Peyer's patch (tissue), 4 donors: Measurements from ENCODE around the gene PROM2. TPM values are rescaled to one million over a fixed set of nuclear protein-coding genes. Genes with fewer than 3 reads are reported as not detected.

Experiments used
- DNase-seq, 3 donors: peaks; one replicate each; pipeline ENCODE4 v3.0.0-alpha.2; 2017 to 2019
- H3K27ac ChIP-seq, 4 donors: fragments of 200-600 bp; sonication (generic); one replicate each; pipeline ENCODE4 v1.5.1; 2016 to 2019
- H3K27me3 ChIP-seq, 2 donors: fragments of 200-600 bp; sonication (generic); one replicate each; pipeline ENCODE4 v1.5.1; 2019
- H3K36me3 ChIP-seq, 3 donors: fragments of 200-600 bp; sonication (generic); one replicate each; pipeline ENCODE4 v1.5.1; 2016 to 2019
- H3K4me1 ChIP-seq, 4 donors: fragments of 200-600 bp; sonication (generic); one replicate each; pipeline ENCODE4 v1.5.1; 2016 to 2019
- H3K4me3 ChIP-seq, 4 donors: fragments of 200-600 bp; sonication (generic); 1 replicate in 3 of 4; 2 replicates in 1 of 4; pipeline ENCODE4 v1.5.1; 2016 to 2019; ENCODE audit warnings: mild to moderate bottlenecking in 1 of 4
- H3K9me3 ChIP-seq, 4 donors: fragments of 200-600 bp; sonication (generic); one replicate each; pipeline ENCODE4 v1.5.1; 2016 to 2019; ENCODE audit warnings: mild to moderate bottlenecking in 1 of 4
- POLR2A ChIP-seq, 2 donors: fragments of 450-650 bp; IDR thresholded peaks; one replicate each; pipeline ENCODE4 v1.5.1; 2017; ENCODE audit warnings: antibody characterized with exemption in 2 of 2, mild to moderate bottlenecking in 2 of 2, moderate library complexity in 2 of 2
- total RNA-seq, 4 donors: library from RNA; depleted of rRNA; stranded (reverse); fragments of >200 nt; gene quantifications; one replicate each; pipeline ENCODE4 v1.1.0, GENCODE V29; 2016
- TF ChIP-seq, protein P1 (sequence below), 6 experiments: fragments of 450-650 bp in 4 of 6; fragments of 200-600 bp in 2 of 6; sonication (generic) in 1 of 6; IDR thresholded peaks; one replicate each; pipeline ENCODE4 v1.5.1; 2017 to 2019; ENCODE audit warnings: antibody characterized with exemption in 6 of 6, mild to moderate bottlenecking in 3 of 6, moderate library complexity in 1 of 6

The PROM2 gene
- total RNA-seq, 4 donors from 2014 or later, result 13.1 to 68.9 (median 39.2) TPM

DNA sequence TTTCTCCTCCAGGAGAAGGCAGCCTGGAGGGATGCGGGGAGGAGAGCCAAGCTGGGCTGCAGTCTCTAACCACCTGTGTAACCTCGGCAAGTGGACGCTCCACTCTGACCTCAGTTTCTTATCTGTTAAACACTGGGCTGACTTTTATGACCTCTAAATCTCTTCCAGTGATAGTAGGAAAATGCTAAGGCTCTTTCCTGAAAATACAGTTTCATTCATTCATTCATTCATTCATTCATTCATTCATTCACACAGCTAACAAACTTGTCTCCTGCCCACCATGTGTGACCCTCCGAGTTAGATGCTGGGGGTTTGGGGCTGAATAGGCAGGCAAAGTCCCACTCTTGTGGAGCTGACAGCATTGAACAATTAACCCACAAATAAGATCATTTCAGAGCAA lies 9.3 kb downstream of the PROM2 start:
- Histone ChIP-seq H3K4me1 (no peaks in the 10 kb centered on the region), H3K27me3 (no peaks in the 10 kb centered on the region), H3K27ac (no peak overlapping the region), H3K36me3 (peaks cover 0 to 3% (median 0%) of the 10 kb centered on the region in 3 donors), H3K4me3 (no peak overlapping the region), H3K9me3 (no peaks in the 10 kb centered on the region)
- no peak for TF ChIP-seq POLR2A (IDR thresholded peaks at IDR 0.05)
- TF ChIP-seq, protein P1, sequence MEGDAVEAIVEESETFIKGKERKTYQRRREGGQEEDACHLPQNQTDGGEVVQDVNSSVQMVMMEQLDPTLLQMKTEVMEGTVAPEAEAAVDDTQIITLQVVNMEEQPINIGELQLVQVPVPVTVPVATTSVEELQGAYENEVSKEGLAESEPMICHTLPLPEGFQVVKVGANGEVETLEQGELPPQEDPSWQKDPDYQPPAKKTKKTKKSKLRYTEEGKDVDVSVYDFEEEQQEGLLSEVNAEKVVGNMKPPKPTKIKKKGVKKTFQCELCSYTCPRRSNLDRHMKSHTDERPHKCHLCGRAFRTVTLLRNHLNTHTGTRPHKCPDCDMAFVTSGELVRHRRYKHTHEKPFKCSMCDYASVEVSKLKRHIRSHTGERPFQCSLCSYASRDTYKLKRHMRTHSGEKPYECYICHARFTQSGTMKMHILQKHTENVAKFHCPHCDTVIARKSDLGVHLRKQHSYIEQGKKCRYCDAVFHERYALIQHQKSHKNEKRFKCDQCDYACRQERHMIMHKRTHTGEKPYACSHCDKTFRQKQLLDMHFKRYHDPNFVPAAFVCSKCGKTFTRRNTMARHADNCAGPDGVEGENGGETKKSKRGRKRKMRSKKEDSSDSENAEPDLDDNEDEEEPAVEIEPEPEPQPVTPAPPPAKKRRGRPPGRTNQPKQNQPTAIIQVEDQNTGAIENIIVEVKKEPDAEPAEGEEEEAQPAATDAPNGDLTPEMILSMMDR (IDR thresholded peaks at IDR 0.05), result no peak
- DNase-seq, result no peak

DNA sequence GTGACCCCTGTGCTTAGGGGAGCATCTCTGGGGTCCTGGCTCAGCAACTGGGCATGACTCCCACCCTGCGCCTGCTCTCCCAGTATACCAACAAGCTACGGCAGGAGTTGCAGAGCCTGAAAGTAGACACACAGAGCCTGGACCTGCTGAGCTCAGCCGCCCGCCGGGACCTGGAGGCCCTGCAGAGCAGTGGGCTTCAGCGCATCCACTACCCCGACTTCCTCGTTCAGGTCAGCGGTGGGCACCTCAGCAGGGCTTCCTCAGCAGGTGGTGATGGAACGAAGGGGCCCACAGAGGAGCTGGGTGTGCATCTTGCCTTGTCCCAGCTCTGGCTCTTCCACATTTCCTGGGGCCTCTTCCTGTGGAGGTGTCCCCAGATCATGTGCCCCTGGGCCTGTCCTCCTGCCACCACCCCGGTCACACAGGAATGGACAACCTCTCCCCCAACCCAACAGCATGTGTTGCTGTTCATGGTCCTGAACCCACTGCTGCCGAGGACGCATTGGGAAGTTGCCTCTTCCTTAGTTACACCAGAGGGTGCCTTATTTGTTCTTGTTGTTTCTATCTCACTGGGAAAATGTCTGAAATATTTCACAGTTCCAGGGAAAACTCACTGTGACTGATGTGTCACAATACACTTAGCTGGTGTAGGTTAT lies 10.8 kb downstream of the PROM2 start:
- Histone ChIP-seq H3K27ac (no peak overlapping the region), H3K36me3 (peaks cover 0 to 3% (median 0%) of the 10 kb centered on the region in 3 donors), H3K4me1 (no peaks in the 10 kb centered on the region), H3K9me3 (no peaks in the 10 kb centered on the region), H3K27me3 (no peaks in the 10 kb centered on the region), H3K4me3 (no peak overlapping the region)
- DNase-seq, result no peak
- no peak for TF ChIP-seq POLR2A (IDR thresholded peaks at IDR 0.05)
- TF ChIP-seq, protein P1 (IDR thresholded peaks at IDR 0.05), result no peak

DNA sequence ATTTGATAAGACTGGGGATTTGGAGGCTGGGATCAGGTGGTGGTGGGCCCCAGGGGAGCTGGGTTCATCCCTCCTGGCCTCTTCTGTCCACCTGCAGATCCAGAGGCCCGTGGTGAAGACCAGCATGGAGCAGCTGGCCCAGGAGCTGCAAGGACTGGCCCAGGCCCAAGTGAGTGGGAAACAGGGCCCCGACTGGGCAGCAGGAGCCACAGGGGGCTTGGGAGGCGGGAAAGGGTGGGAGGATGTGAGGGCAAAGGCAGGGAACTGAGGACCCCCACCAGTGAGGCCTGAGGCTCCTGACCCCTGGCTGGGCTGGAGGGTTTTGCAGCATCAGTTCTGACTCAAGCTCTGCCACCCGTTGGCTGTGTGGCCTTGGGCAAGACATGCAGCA lies 11.3 kb downstream of the PROM2 start:
- no peaks in the 10 kb centered on the region for H3K36me3 ChIP-seq
- no peak overlapping the region for H3K27ac ChIP-seq
- H3K4me1 ChIP-seq, result no peaks in the 10 kb centered on the region
- H3K9me3 ChIP-seq, result peaks cover 0 to 3% (median 0%) of the 10 kb centered on the region in 4 donors
- TF ChIP-seq, protein P1 (IDR thresholded peaks at IDR 0.05), result no peak
- no peak for TF ChIP-seq POLR2A (IDR thresholded peaks at IDR 0.05)
- DNase-seq, result no peak
- no peak overlapping the region for H3K4me3 ChIP-seq
- H3K27me3 ChIP-seq, result no peaks in the 10 kb centered on the region

DNA sequence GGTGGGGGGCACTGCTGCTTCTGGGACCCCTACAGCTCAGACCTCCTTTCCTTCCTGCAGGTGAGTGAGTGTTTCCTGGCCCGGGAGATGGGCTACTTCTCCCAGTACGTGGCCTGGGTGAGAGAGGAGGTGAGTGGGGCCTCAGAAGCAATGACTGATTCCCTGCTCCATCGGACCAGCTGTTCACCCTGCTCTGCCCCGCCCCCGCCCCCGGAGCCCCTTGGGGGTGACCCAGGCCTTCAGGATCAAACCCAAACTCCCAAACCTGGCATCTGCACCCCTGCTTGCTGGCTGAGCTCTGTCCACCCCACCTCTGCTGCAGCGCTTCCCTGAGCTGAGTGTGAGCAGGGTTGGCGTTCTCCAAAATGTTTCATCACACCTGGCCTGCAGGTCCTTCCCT lies 13.1 kb downstream of the PROM2 start:
- H3K4me1 ChIP-seq, result no peaks in the 10 kb centered on the region
- H3K27ac ChIP-seq, result no peak overlapping the region
- H3K36me3 ChIP-seq, result no peaks in the 10 kb centered on the region
- TF ChIP-seq, protein P1 (IDR thresholded peaks at IDR 0.05), result no peak
- TF ChIP-seq POLR2A (IDR thresholded peaks at IDR 0.05), result no peak
- no peak for DNase-seq
- H3K9me3 ChIP-seq, result peaks cover 0 to 9% (median under 1%) of the 10 kb centered on the region in 4 donors
- H3K4me3 ChIP-seq, result no peak overlapping the region
- no peaks in the 10 kb centered on the region for H3K27me3 ChIP-seq

DNA sequence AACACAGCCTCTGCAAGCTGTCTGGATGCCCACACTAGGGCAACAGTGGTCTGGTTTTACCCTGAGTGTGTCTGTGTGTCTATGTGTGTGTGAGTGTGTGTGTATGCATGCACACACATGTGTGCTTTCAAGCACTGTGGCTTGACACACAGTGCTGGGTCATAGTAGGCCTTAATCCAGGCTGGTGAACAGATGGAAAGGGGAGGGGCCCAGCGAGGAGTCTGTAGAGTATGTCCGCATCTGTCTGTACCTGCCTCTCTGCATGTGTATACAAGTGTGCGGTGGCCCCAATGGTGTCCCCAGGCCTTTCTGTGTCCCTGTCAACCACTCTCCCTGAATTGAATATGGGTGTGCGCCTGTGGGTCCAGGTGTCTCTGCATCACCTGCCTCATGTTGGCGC lies 13.6 kb downstream of the PROM2 start:
- H3K27ac ChIP-seq, result no peak overlapping the region
- DNase-seq, result no peak
- no peaks in the 10 kb centered on the region for H3K36me3 ChIP-seq
- H3K27me3 ChIP-seq, result no peaks in the 10 kb centered on the region
- H3K9me3 ChIP-seq, result peaks cover 0 to 9% (median 3%) of the 10 kb centered on the region in 4 donors
- no peaks in the 10 kb centered on the region for H3K4me1 ChIP-seq
- TF ChIP-seq, protein P1 (IDR thresholded peaks at IDR 0.05), result no peak
- TF ChIP-seq POLR2A (IDR thresholded peaks at IDR 0.05), result no peak
- H3K4me3 ChIP-seq, result no peak overlapping the region
